Heart left ventricle (tissue), 16 donors: ENCODE data around the gene CST4. TPM values are rescaled to one million over a fixed set of nuclear protein-coding genes. Genes with fewer than 3 reads are reported as not detected.

ENCODE experiments used
- ATAC-seq, 4 donors: fragments of 200-7000 bp; cut with Tn5 transposase; one replicate each; pipeline ENCODE4 v1.9.1; 2020 to 2022; ENCODE audit warnings: moderate library complexity in 4 of 4, mild to moderate bottlenecking in 3 of 4, moderate number of reproducible peaks in 1 of 4
- DNase-seq, 5 donors: peaks; one replicate each; pipeline ENCODE4 v3.0.0-alpha.2; 2020
- H3K27ac ChIP-seq, 12 donors: fragments of 200-600 bp; sonication (generic) in 4 of 12; one replicate each; pipeline versions ENCODE4 v1.5.0 to v1.8.0; 2016 to 2022; ENCODE audit warnings: mild to moderate bottlenecking in 2 of 12
- H3K27me3 ChIP-seq, 9 donors: fragments of 200-600 bp; sonication (generic) in 2 of 9; one replicate each; pipeline versions ENCODE4 v1.5.1 to v1.8.0; 2016 to 2022; ENCODE audit warnings: mild to moderate bottlenecking in 3 of 9
- H3K36me3 ChIP-seq, 9 donors: fragments of 200-600 bp; sonication (generic) in 2 of 9; one replicate each; pipeline versions ENCODE4 v1.5.0 to v1.8.0; 2018 to 2022; ENCODE audit warnings: mild to moderate bottlenecking in 2 of 9
- H3K4me1 ChIP-seq, 12 donors: fragments of 200-600 bp; sonication (generic) in 4 of 12; one replicate each; pipeline versions ENCODE4 v1.5.0 to v1.8.0; 2016 to 2022; ENCODE audit warnings: mild to moderate bottlenecking in 3 of 12
- H3K4me3 ChIP-seq, 12 donors: fragments of 200-600 bp; sonication (generic) in 4 of 12; one replicate each; pipeline versions ENCODE4 v1.5.0 to v1.8.0; 2017 to 2022; ENCODE audit warnings: mild to moderate bottlenecking in 9 of 12, moderate library complexity in 4 of 12
- H3K9me3 ChIP-seq, 12 donors: fragments of 200-600 bp; sonication (generic) in 4 of 12; one replicate each; pipeline versions ENCODE4 v1.5.0 to v1.8.0; 2016 to 2022; ENCODE audit warnings: mild to moderate bottlenecking in 1 of 12
- CTCF ChIP-seq, 12 donors: fragments of 200-600 bp; sonication (generic) in 4 of 12; IDR thresholded peaks; one replicate each; pipeline versions ENCODE4 v1.5.0 to v1.8.0; 2018 to 2022; ENCODE audit warnings: antibody characterized with exemption in 12 of 12, mild to moderate bottlenecking in 5 of 12
- POLR2A ChIP-seq, 2 donors: fragments of 450-650 bp; IDR thresholded peaks; one replicate each; pipeline ENCODE4 v1.6.1; 2017; ENCODE audit warnings: antibody characterized with exemption in 2 of 2, mild to moderate bottlenecking in 2 of 2, moderate library complexity in 2 of 2
- WGBS, 4 donors: extraction: QIAGEN DNeasy Blood & Tissue Kit in 2 of 4; methylation state at CpG; one replicate each; pipeline versions ENCODE4 v1.1.5 to v1.1.7; 2013 to 2018; 5-methylcytosine and 5-hydroxymethylcytosine counted together
- intact Hi-C, 10 donors: fragments of 100-400 bp; cut with DNase I; formaldehyde crosslinking; loops; one replicate each; pipeline versions ENCODE4 v1.11.1 to v1.14.2; 2022
- polyA plus RNA-seq, 2 donors: library from polyadenylated mRNA; stranded (reverse); fragments of 200-250 nt; gene quantifications; one replicate each; pipeline ENCODE4 v1.2.3, GENCODE V29; 2013
- total RNA-seq, 9 donors: library from RNA; depleted of rRNA in 2 of 9; stranded (reverse); fragments of >200 nt in 2 of 9; fragmentation: NEBNext Ultra II Directional in 3 of 9; extraction: Animal tissue kit (Norgen Biotek cat#: 25700) in 3 of 9; gene quantifications; one replicate each; pipeline versions ENCODE4 v1.1.0 to v1.2.4, GENCODE V29; 2016 to 2023
- donor health status: ischemic (EF 13 %, LVEDD 7.1; RV severe dilation, severe dysfunction).
- donor health status: healthy with polysubstance abuse.
- donor health status: DM: no; HTN: yes; CAD: no.
- donor health status: DM: no; HTN: no; CAD: no.
- donor health status: ischemic (EF 25% LVEDD 6.9; RV normal size, moderate dysfunction).
- donor health status: ischemic (EF 25% LVEDD 5.7; RV mildly dilated, moderate dysfunction).
- donor health status: healthy.
- donor health status: DM: yes; HTN: yes; CAD: no.
- donor health status: ischemic (EF 35%, LVEDD 5.7; RV mildly dilated, moderate dysfunction).
- donor health status: nonischemic (EF 11% LVEDD 7.7; RV severe dilation, severe dysfunction).
- donor health status: DM: yes; HTN: yes; CAD: no.
- donor health status: PGD.
- donor health status: ischemic (EF 29% LVEDD 5.4; RV normal size, mild dysfunction).
- donor health status: nonischemic (EF 23%, LVEDD 6.1; RV moderate dilation, normal function).

Gene CST4
- total and polyA plus RNA-seq, 11 donors, result not detected

DNA sequence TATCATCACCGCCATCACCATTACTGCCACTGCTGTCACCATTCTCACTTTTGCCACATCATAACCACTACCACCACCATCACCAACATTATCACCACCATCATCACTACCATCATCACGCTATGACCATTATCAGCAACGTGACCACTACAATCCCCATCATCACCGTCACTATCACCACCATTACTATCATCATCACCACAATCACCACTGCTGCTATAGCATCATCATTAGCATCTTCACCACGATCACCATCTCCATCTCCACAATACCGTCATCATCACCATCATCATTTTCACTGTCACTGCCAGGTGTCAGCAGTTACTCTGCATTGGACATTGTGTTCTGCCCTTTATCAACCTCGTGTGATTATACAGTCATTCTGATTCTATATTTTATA is 19.0 kb downstream of the CST4 start:
- H3K9me3 ChIP-seq, result peaks cover 0 to 7% (median 0%) of the 10 kb centered on the region in 12 donors
- DNase-seq (no peak), ATAC-seq (no peak)
- no peak for TF ChIP-seq POLR2A (IDR thresholded peaks at IDR 0.05)
- no peak for TF ChIP-seq CTCF (IDR thresholded peaks at IDR 0.05)
- H3K27me3 ChIP-seq, result no peaks in the 10 kb centered on the region
- H3K27ac ChIP-seq, result no peak overlapping the region
- H3K36me3 ChIP-seq, result no peaks in the 10 kb centered on the region
- intact Hi-C loops, result loop anchor here in 9 of 10 donors (5.0 to 10.0 kb wide), 3 partner anchors 65 to 327 kb away; partner anchors contain the start of gene CST9 (in 1 of the 9)
- H3K4me1 ChIP-seq, result peaks cover 0 to 12% (median 1%) of the 10 kb centered on the region in 12 donors
- WGBS, 4 donors, result 92 to 93% (median 92%) methylated on average over 7 of the region's 7 CpGs
- H3K4me3 ChIP-seq, result no peak overlapping the region

DNA sequence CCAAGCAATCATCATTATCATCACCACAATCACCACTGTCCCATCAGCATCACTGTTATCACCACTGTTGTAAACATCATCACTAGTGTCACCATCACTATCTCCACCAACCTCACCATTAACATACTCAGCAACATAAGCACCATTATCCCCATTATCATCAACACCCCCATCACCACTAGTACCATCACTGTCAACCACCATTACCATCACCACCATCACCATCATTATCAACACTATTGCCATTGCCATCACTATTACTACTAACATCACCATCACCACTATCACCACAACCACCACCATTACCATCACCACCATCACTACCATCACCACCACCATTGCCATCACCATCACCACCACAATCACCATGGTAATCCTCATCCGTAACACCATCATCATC is 19.5 kb downstream of the CST4 start:
- intact Hi-C loops, result loop anchor here in 8 of 10 donors (5.0 to 10.0 kb wide), 3 partner anchors 65 to 328 kb away; partner anchors contain the start of gene CST9 (in 1 of the 8)
- no peak for DNase-seq

DNA sequence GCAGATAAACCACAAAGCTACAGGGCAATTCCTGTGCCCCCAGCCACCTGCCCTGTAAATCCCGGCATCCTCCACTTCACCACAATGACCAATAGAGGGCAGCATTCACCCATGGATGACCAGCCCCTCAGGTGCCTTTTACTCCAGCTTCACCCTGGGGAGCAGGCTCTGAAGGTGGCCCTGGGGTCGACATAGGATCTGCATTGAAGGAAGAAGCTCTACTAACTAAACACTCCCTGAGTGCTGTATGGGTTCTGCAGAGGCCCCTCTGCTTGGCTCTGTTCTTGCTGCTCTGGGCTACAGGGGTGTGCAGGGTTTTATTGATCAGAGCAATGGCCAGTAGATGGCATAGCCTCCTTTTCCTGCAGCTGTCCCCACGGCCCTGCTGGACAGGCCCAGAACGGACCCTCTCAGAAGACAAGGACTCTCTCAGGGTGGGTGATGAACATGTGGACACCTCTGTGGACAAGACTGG is 20.3 kb downstream of the CST4 start:
- Histone ChIP-seq H3K9me3 (peaks cover 0 to 2% (median 0%) of the 10 kb centered on the region in 12 donors), H3K27ac (no peak overlapping the region), H3K4me1 (peaks cover 0 to 12% (median 1%) of the 10 kb centered on the region in 12 donors), H3K27me3 (no peaks in the 10 kb centered on the region), H3K4me3 (no peak overlapping the region), H3K36me3 (no peaks in the 10 kb centered on the region)
- intact Hi-C loops, result loop anchor here in 8 of 10 donors (5.0 to 10.0 kb wide), 3 partner anchors 64 to 329 kb away; partner anchors contain the start of gene CST9 (in 1 of the 8)
- DNase-seq (peak in 4 of 5 donors; percentile 40 to 54 (median 48)), ATAC-seq (peak; percentile 47 to 76 (median 73))
- TF ChIP-seq POLR2A (IDR thresholded peaks at IDR 0.05), result no peak
- peak; percentile 78 to 94 (median 84) for TF ChIP-seq CTCF (IDR thresholded peaks at IDR 0.05)
- 7 to 13% (median 9%) methylated on average over 4 of the region's 4 CpGs for WGBS, 4 donors

More for the DNA sequence above, 19.5 kb downstream of the CST4 start:
- no peak for ATAC-seq
- Histone ChIP-seq H3K4me3 (no peak overlapping the region), H3K4me1 (peaks cover 0 to 12% (median 1%) of the 10 kb centered on the region in 12 donors), H3K27ac (no peak overlapping the region), H3K9me3 (peaks cover 0 to 7% (median 0%) of the 10 kb centered on the region in 12 donors), H3K36me3 (no peaks in the 10 kb centered on the region), H3K27me3 (no peaks in the 10 kb centered on the region)
- TF ChIP-seq POLR2A (IDR thresholded peaks at IDR 0.05), result no peak
- no peak for TF ChIP-seq CTCF (IDR thresholded peaks at IDR 0.05)
- WGBS, 4 donors, result 94 to 100% (median 98%) methylated on average over 1 of the region's 1 CpG

DNA sequence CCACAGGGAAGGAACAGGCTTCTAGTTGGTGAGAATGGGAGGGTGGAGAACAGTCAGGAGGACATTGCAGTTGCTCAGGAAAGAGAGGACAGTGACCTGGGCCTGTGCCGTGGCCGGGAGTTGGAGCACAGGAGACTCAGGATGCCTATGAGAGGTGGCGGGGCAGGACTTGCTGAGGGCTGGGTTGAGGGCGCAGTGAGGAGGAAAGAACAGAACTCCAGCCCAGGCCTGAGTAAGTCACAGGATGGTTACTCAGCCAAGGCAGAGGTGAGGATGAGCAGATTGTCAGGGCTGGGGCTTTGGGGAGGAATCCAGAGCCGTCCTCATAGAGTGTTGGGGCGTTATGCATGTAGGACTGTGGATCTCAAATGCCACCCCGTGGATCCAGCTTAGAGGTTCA is 21.2 kb downstream of the CST4 start:
- intact Hi-C loops, result loop anchor here in 8 of 10 donors (5.0 to 10.0 kb wide), 3 partner anchors 63 to 330 kb away; partner anchors contain the start of gene CST9 (in 1 of the 8)
- WGBS, 4 donors, result 72 to 84% (median 75%) methylated on average over 7 of the region's 7 CpGs

More for the DNA sequence above, 21.2 kb downstream of the CST4 start:
- no peaks in the 10 kb centered on the region for H3K9me3 ChIP-seq
- no peaks in the 10 kb centered on the region for H3K36me3 ChIP-seq
- no peak for DNase-seq
- H3K4me3 ChIP-seq, result no peak overlapping the region
- no peak overlapping the region for H3K27ac ChIP-seq
- no peak for TF ChIP-seq POLR2A (IDR thresholded peaks at IDR 0.05)
- TF ChIP-seq CTCF (IDR thresholded peaks at IDR 0.05), result no peak
- H3K27me3 ChIP-seq, result no peaks in the 10 kb centered on the region
- H3K4me1 ChIP-seq, result peaks cover 0 to 12% (median 1%) of the 10 kb centered on the region in 12 donors
- ATAC-seq, result no peak
